Duodenal mucosa (tissue), 2 donors: ENCODE measurements around the gene CALY.

ENCODE experiments used
- H3K27ac ChIP-seq: one replicate; pipeline ENCODE4 v1.7.0; 2013; ENCODE audit warnings: low read depth, low read length
- H3K27me3 ChIP-seq, 2 donors: one replicate each; pipeline ENCODE4 v1.7.0; 2013; ENCODE audit warnings: low read length in 2 of 2, control low read depth in 1 of 2; ENCODE audit not compliant: insufficient read depth in 2 of 2, control insufficient read depth in 1 of 2
- H3K36me3 ChIP-seq, 2 donors: one replicate each; pipeline ENCODE4 v1.7.0; 2013; ENCODE audit warnings: low read length in 2 of 2, control low read depth in 1 of 2; ENCODE audit not compliant: insufficient read depth in 2 of 2, control insufficient read depth in 1 of 2
- H3K4me1 ChIP-seq, 2 donors: one replicate each; pipeline ENCODE4 v1.7.0; 2013; ENCODE audit warnings: low read length in 2 of 2, control low read depth in 1 of 2; ENCODE audit not compliant: insufficient read depth in 2 of 2, control insufficient read depth in 1 of 2
- H3K4me3 ChIP-seq, 2 donors: one replicate each; pipeline ENCODE4 v1.7.0; 2013; ENCODE audit warnings: low read length in 2 of 2, low read depth in 1 of 2
- H3K9ac ChIP-seq, 2 donors: one replicate each; pipeline ENCODE4 v1.7.0; 2013; ENCODE audit warnings: low read length in 2 of 2, low read depth in 1 of 2
- H3K9me3 ChIP-seq, 2 donors: one replicate each; pipeline ENCODE4 v1.7.0; 2013; ENCODE audit warnings: low read length in 2 of 2, control low read depth in 1 of 2; ENCODE audit not compliant: control insufficient read depth in 1 of 2

Gene CALY

DNA sequence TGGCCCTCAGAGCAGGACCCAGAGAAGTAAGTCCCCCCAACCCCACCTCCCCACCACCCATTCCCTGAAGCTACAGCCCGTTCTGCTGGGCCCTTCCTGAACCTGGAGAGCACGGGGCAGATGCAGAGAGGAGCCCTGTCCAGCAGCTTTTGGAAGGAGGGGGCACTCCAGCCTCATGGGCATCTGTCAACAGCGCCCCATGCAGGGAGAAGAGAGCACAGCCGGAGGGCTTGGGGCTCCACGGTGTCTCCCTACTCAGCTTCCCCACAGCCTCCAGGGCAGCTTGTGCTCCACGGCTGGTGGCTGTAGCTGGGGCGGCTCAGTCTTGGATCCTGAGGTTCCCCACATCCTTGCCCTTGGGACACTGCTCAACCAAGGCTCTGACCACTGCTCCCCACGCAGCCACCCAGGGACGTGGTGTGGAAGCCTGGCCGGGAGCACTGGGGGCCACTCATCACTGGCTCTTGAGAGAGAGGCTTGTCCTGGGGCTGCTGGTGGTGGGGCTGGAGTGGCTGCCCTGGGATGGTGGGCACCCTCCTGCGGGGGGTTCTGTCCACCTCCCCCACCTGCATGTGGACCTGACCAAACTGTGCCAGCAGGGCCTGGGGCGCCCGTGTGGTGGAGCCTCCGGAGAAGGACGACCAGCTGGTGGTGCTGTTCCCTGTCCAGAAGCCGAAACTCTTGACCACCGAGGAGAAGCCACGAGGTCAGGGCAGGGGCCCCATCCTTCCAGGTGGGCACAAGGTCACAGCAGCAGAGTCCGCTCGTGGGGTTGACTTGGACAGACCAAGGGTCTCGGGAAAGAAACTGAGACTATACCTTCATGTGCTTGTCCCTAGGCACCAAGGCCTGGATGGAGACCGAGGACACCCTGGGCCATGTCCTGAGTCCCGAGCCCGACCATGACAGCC lies 15.0 kb upstream of the CALY start:
- H3K27ac ChIP-seq = no peak overlapping the region
- H3K9ac ChIP-seq = no peak overlapping the region
- no peak overlapping the region for H3K4me3 ChIP-seq
- peaks cover 0 to 5% of the 10 kb centered on the region in 2 donors for H3K27me3 ChIP-seq
- H3K4me1 ChIP-seq = peaks cover 17 to 21% of the 10 kb centered on the region in 2 donors
- peaks cover 0 to 13% of the 10 kb centered on the region in 2 donors for H3K36me3 ChIP-seq
- no peaks in the 10 kb centered on the region for H3K9me3 ChIP-seq

DNA sequence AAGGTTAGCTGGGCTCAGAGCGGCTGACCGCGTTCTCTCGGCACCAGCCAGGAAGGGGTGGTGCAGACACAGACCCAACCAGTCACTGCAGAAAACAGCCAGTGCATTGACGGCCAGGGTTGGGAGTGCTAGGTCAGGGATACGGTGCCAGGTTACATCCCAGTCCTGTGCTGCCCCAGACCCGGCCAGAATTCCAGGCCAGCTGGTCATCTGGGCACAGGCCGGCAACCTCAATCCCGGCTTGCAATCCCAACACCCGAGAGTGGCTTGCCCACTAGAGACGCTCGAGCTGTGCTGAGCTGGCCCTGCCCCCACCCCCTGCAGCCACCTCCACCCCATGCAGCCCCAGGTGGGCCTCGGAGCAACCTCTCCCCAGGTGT lies 14.2 kb upstream of the CALY start:
- Histone ChIP-seq H3K9me3 (no peaks in the 10 kb centered on the region), H3K4me1 (peaks cover 10 to 18% of the 10 kb centered on the region in 2 donors), H3K4me3 (no peak overlapping the region), H3K27ac (no peak overlapping the region), H3K36me3 (peaks cover 0 to 10% of the 10 kb centered on the region in 2 donors), H3K9ac (no peak overlapping the region), H3K27me3 (peaks cover 0 to 5% of the 10 kb centered on the region in 2 donors)

DNA sequence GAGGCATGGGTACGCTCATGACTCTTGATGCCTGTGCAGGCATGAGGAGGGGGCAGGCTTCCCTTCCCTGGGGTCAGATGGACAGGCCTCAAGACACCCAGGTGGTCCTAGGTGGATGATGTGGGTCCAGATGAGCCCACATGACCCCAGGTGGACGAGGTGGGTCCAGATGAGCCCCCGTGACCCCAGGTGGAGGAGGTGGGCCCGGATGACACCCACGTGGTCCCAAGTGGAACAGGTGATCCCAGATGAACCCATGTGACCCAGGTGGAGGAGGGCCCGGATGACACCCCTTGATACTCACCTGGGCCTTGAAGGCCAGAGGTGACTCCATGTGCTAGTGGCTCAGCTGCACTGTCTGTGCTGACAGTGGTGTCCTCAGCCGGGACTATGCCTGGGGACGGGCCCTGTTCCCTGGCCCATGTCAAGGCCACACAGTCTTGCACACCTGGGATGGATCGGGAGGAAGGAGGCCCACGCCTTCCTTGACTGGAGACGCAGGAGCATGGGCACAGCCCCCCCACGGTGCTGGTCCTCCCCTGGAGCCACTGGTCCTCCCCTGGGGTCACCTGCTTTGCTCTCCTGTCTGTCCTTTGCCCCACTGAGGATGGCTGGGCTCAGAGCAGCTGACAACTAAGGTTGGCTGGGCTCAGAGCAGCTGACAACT lies 13.7 kb upstream of the CALY start:
- Histone ChIP-seq H3K27ac (no peak overlapping the region), H3K36me3 (peaks cover 0 to 8% of the 10 kb centered on the region in 2 donors), H3K9me3 (no peaks in the 10 kb centered on the region), H3K4me3 (no peak overlapping the region), H3K4me1 (peaks cover 7 to 18% of the 10 kb centered on the region in 2 donors), H3K27me3 (peaks cover 0 to 5% of the 10 kb centered on the region in 2 donors), H3K9ac (no peak overlapping the region)

DNA sequence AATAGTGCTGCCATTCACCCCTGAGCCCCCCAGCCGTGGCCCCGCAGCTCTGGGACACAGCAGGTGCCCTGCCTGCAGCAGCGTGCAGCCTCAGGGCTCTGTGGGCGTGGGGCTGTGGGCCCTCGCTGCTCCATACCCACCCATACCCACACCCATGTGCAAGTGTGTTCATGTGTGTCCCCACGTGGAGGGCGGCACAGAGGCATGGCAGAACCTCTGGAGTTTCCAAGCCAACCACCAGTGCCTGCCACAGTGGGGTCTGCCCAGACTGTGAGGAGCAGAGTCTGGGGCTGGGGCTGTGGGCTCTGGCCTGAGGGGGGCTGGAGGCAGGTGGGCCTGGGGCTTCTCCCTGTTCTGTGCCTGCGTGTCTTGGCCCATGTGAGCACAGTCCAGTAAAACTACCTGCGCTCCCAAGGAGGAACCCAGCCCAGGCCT lies 12.9 kb upstream of the CALY start:
- no peak overlapping the region for H3K9ac ChIP-seq
- no peaks in the 10 kb centered on the region for H3K9me3 ChIP-seq
- peaks cover 7 to 18% of the 10 kb centered on the region in 2 donors for H3K4me1 ChIP-seq
- H3K4me3 ChIP-seq = no peak overlapping the region
- H3K36me3 ChIP-seq = peaks cover 0 to 8% of the 10 kb centered on the region in 2 donors
- peaks cover 0 to 5% of the 10 kb centered on the region in 2 donors for H3K27me3 ChIP-seq
- no peak overlapping the region for H3K27ac ChIP-seq

DNA sequence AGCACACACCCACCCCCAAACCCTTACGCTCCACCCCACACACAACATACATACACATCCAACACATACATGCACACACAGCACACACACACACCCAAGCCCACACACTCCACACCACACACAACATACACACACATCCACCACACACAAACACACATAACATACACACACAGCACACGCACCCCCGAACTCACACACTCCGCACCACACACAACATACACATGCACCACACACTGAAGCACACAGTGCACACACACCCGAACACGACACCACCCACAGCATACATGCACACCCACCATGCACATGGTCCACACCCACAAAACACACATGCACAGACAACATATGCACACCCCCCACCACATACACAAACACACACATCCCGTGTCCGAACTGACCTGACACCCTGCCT lies 12.5 kb upstream of the CALY start:
- Histone ChIP-seq H3K4me3 (no peak overlapping the region), H3K9ac (no peak overlapping the region), H3K36me3 (peaks cover 0 to 5% of the 10 kb centered on the region in 2 donors), H3K4me1 (peaks cover 7 to 18% of the 10 kb centered on the region in 2 donors), H3K9me3 (no peaks in the 10 kb centered on the region), H3K27me3 (peaks cover 0 to 5% of the 10 kb centered on the region in 2 donors), H3K27ac (no peak overlapping the region)

DNA sequence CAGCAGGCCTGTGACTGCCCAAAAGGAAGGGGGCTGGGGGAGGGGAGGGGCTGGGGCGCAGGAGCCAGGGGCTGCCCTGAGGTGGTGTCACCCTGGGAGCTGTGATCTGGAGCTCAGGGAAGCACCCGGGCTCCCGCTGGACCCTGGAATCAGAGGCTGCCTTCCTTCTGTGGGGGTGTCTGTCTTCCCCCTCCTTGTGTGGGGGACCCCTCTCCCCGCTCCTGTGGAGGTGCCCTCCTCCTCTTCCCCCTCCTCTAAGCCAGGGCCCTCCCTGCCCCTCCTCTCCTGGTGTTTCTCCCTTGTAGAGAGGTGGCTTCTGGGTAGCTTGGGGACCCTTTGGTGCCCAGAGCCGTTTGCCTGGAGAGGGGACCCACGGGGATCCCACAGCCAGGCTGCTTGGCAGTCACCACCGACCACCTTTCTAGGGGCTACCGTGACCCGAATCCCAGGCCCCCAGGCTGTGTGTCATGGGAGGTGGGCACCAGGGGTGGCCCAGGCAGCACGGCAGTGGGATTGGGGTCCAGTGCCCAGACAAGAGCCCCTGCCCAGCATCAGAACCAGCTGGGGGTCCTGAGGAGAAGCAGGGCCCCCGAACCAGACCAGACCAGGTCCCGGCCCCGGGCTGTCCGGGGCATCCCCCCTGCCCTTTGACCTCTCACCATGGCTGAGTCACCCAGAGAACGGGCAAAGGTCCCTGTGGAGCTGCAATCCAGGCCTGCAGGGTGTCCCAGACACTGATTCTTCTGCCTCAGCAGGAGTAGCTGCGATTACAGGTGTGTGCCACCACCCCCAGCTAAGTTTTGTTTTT lies 11.2 kb upstream of the CALY start:
- H3K36me3 ChIP-seq = peaks cover 0 to 5% of the 10 kb centered on the region in 2 donors
- peak overlapping the region; percentile 43 to 78 for H3K9ac ChIP-seq
- H3K4me3 ChIP-seq = peak overlapping the region; percentile 67 to 72
- no peaks in the 10 kb centered on the region for H3K9me3 ChIP-seq
- peaks cover 12 to 24% of the 10 kb centered on the region in 2 donors for H3K4me1 ChIP-seq
- H3K27me3 ChIP-seq = peaks cover 0 to 5% of the 10 kb centered on the region in 2 donors
- H3K27ac ChIP-seq = peak overlapping the region; percentile 62

DNA sequence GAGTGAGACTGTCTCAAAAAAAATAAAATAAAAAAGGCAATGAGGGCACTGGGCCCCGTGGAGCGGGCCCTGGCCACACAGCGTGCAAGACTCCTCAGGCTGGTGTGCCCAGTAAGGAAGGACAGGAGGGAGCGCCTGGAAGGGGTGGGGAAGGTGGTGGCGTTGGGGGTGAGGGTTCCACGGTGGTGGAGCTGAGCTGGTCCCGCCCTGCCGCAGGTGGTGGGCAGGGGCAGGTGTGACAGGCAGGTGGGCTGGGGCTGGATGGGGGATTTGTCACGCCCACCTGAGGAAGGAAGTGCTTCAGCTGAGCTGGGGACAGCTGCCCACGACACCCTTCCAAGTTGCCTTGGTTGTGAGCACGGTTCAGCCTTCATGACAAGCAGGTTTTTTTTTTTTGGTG lies 9.7 kb upstream of the CALY start:
- H3K9ac ChIP-seq = no peak overlapping the region

DNA sequence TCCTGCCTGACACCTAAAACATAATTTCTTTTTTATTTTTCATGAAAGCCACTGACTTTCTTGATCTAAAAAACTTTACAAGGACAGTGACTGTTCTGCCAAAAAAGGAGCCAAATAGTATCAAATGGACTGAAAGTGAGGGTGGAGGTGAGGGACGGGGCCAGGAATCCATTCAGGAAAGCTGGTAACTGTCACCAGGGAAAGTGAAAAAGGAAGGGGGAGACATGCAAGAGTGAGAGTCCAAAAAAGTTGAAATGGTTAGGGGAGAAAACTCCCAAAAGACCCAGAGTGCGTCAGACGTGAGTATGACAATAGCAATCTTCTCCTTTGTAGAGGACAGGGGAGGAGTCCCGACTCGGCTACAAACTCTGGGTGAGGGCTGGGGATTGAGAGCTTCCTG lies 7.5 kb upstream of the CALY start:
- Histone ChIP-seq H3K36me3 (no peaks in the 10 kb centered on the region), H3K27me3 (peaks cover 0 to 2% of the 10 kb centered on the region in 2 donors), H3K9ac (no peak overlapping the region), H3K9me3 (no peaks in the 10 kb centered on the region), H3K4me3 (no peak overlapping the region), H3K4me1 (peaks cover 10 to 21% of the 10 kb centered on the region in 2 donors), H3K27ac (no peak overlapping the region)

More for the DNA sequence above, 9.7 kb upstream of the CALY start:
- H3K36me3 ChIP-seq = no peaks in the 10 kb centered on the region
- H3K4me3 ChIP-seq = no peak overlapping the region
- H3K27ac ChIP-seq = no peak overlapping the region
- no peaks in the 10 kb centered on the region for H3K9me3 ChIP-seq
- peaks cover 13 to 25% of the 10 kb centered on the region in 2 donors for H3K4me1 ChIP-seq
- peaks cover 0 to 5% of the 10 kb centered on the region in 2 donors for H3K27me3 ChIP-seq

DNA sequence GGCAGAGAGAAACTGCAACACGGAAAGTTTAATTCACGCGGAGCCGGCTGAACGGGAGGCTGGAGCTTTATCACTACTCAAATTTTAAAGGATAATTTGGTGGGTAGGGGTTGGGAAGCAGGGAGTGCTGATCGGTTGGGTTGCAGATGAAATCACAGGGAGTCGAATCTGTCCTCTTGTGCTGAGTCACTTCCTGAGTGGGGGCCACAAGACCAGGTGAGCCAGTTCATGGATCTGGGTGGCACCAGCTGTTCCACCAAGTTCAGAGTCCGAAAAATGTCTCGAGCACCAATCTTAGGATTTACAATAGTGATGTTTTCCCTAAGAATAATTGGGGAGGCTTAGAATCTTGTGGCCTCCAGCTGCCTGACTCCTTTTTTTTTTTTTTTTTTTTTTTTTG lies 6.9 kb upstream of the CALY start:
- Histone ChIP-seq H3K36me3 (no peaks in the 10 kb centered on the region), H3K27me3 (peaks cover 0 to 6% of the 10 kb centered on the region in 2 donors), H3K27ac (no peak overlapping the region), H3K9ac (peak overlapping the region in 1 of 2 donors; percentile 57), H3K4me1 (peaks cover 6 to 18% of the 10 kb centered on the region in 2 donors), H3K4me3 (peak overlapping the region; percentile 21 to 45), H3K9me3 (no peaks in the 10 kb centered on the region)
